Right lobe of liver (tissue), 4 donors: ENCODE data around the gene POLR2C.

Experiments
- CTCF ChIP-seq, 4 donors: fragments of 200-600 bp in 3 of 4; fragments of 450-650 bp in 1 of 4; IDR thresholded peaks; one replicate each; pipeline versions ENCODE4 v1.5.1 to v1.8.0; 2016 to 2022; ENCODE audit warnings: antibody characterized with exemption in 4 of 4, mild to moderate bottlenecking in 2 of 4
- POLR2A ChIP-seq: fragments of 450-650 bp; IDR thresholded peaks from one replicate; pipeline ENCODE4 v1.6.1; 2017; ENCODE audit warnings: antibody characterized with exemption, mild to moderate bottlenecking
- donor health status: DM: no; HTN: no; CAD: no.
- donor health status: DM: no; HTN: no; CAD: no.
- donor health status: DM: no; HTN: yes; CAD: no.

- no peak for TF ChIP-seq POLR2A
- TF ChIP-seq CTCF (IDR thresholded peaks at IDR 0.05) = no peak
Measured at GRCh38 chr16:57444711-57445110, 17.8 kb upstream of the POLR2C start.
